ENCODE results near the gene ANTXR1. TPM values are rescaled to one million over a fixed set of nuclear protein-coding genes. Genes with fewer than 3 reads are reported as not detected.

ANTXR1 gene
- total and polyA plus RNA-seq, 2 of the 8 experiments (the other 6 are each of a cell fraction or from before 2014, with no cell fraction given), result 15.8 to 44.3 TPM

DNA sequence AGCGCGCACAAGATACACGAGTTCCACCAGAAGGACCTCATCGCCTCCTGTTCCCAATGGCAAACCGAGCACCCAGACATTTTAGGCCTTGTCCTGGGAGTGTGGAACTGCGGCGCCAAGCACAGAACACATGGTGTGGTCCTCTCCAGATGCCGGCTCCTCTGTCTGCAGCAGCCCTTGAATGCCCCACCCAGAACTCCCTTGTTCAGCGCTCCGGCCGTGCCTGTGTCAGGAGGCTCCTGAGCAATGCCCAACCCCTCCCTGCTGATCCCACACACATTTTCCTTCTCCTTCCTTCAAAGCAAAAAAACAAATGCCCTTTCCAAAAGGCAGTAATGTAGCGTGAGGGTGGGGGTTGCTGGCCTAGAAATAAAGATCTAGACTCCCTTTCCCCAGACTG is 284.2 kb downstream of the ANTXR1 start (continued):
- TF ChIP-seq, protein P1, sequence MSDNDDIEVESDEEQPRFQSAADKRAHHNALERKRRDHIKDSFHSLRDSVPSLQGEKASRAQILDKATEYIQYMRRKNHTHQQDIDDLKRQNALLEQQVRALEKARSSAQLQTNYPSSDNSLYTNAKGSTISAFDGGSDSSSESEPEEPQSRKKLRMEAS (IDR thresholded peaks at IDR 0.05), result no peak
- TF ChIP-seq CEBPB (IDR thresholded peaks at IDR 0.05; ENCODE audit: low read depth, low read length) (no peak), EP300 (IDR thresholded peaks at IDR 0.05; ENCODE audit: borderline replicate concordance in 1 of 2, low read depth in 2 of 2, low read length in 2 of 2) (no peak), BRCA1 (IDR thresholded peaks at IDR 0.05; ENCODE audit: low read depth, low read length) (no peak)
- TF ChIP-seq, protein P2, sequence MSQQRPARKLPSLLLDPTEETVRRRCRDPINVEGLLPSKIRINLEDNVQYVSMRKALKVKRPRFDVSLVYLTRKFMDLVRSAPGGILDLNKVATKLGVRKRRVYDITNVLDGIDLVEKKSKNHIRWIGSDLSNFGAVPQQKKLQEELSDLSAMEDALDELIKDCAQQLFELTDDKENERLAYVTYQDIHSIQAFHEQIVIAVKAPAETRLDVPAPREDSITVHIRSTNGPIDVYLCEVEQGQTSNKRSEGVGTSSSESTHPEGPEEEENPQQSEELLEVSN (IDR thresholded peaks at IDR 0.05), result no peak

Measured in H1 (cell line).